MCF 10A (cell line): Measurements from ENCODE around the gene CKAP2. TPM values are rescaled to one million over a fixed set of nuclear protein-coding genes. Genes with fewer than 3 reads are reported as not detected.
"Not testable (repeated sequence)": the region's sequence is repeated elsewhere in the genome, so short reads cannot be mapped to it uniquely, and the experiment has no call there.

Source experiments
- Bru-seq: library from RNA; stranded (reverse); fragments of 400-500 nt; gene quantifications from one replicate; lab custom pipeline; 2021; lab: Mats Ljungman, UMichigan
- BruChase-seq, 2 experiments: library from RNA; stranded (reverse); fragments of 400-500 nt; gene quantifications; one replicate each; lab custom pipeline; 2021; lab: Mats Ljungman, UMichigan
- BruUV-seq: library from RNA; stranded (reverse); fragments of 400-500 nt; replicated peaks from 2 replicates; lab custom pipeline; 2021; lab: Mats Ljungman, UMichigan
- CTCF ChIA-PET: fragments of 300-600 bp; sonication (Branson Sonifier 250); formaldehyde crosslinking; extraction: SDS; loops from one replicate; lab custom pipeline; 2021; ENCODE audit warnings: antibody characterized with exemption, inconsistent platforms; lab: Yijun Ruan, JAX
- POLR2A ChIA-PET: fragments of 300-600, 350-650 bp; sonication (Branson Sonifier 250); formaldehyde crosslinking; extraction: SDS; loops from one replicate; lab custom pipeline; 2020; ENCODE audit warnings: antibody characterized with exemption, inconsistent platforms; lab: Yijun Ruan, JAX
- DNase-seq: peaks from one replicate; pipeline ENCODE4 v3.0.0-alpha.2; 2018; ENCODE audit not compliant: unreplicated experiment
- H3K27ac Mint-ChIP-seq: one replicate; pipeline ENCODE4 v1.8.0; 2022; ENCODE audit warnings: mild to moderate bottlenecking, low read depth, mixed read lengths; ENCODE audit not compliant: unreplicated experiment
- H3K27me3 Mint-ChIP-seq: one replicate; pipeline ENCODE4 v1.8.0; 2022; ENCODE audit warnings: mixed read lengths; ENCODE audit not compliant: insufficient read depth, unreplicated experiment
- H3K36me3 Mint-ChIP-seq: one replicate; pipeline ENCODE4 v1.8.0; 2022; ENCODE audit warnings: mild to moderate bottlenecking, moderate library complexity, mixed read lengths; ENCODE audit not compliant: insufficient read depth, unreplicated experiment
- H3K4me1 Mint-ChIP-seq: one replicate; pipeline ENCODE4 v1.8.0; 2022; ENCODE audit warnings: mixed read lengths; ENCODE audit not compliant: insufficient read depth, unreplicated experiment
- H3K4me3 Mint-ChIP-seq: one replicate; pipeline ENCODE4 v1.8.0; 2022; ENCODE audit warnings: mild to moderate bottlenecking, moderate library complexity, mixed read lengths; ENCODE audit not compliant: unreplicated experiment
- H3K9me3 Mint-ChIP-seq: one replicate; pipeline ENCODE4 v1.8.0; 2022; ENCODE audit warnings: mixed read lengths; ENCODE audit not compliant: unreplicated experiment
- CTCF ChIP-seq: fragments of 200-600 bp; IDR thresholded peaks from one replicate; pipeline ENCODE4 v1.8.0; 2022; ENCODE audit warnings: antibody characterized with exemption, mild to moderate bottlenecking; ENCODE audit not compliant: unreplicated experiment
- intact Hi-C: fragments of 100-400 bp; cut with micrococcal nuclease; formaldehyde crosslinking; loops from 2 replicates; pipeline ENCODE4 v1.14.1; 2022
- long read RNA-seq: library from polyadenylated mRNA; stranded (forward); transcript quantifications from one replicate; pipeline ENCODE4 v2.0.0, GENCODE V29; 2022
- total RNA-seq: library from RNA; stranded (reverse); gene quantifications from 2 replicates; pipeline ENCODE4 v1.2.3, GENCODE V29; 2022

Gene CKAP2
- total RNA-seq (37.9 and 50.7 TPM in 2 replicates), Bru-seq, nascent RNA (percentile 80 among the genes with signal in this experiment), BruChase-seq, experiment 1, labeled RNA remaining after a 6-hour chase (percentile 87 among the genes with signal in this experiment), BruChase-seq, experiment 2, labeled RNA remaining after a 2-hour chase (percentile 88 among the genes with signal in this experiment)
- long read RNA-seq, transcript CKAP2-202 (6 exons, 1,972 nt): minor isoform, 5 of 133 reads
- long read RNA-seq, transcript CKAP2-203 (9 exons, 3,629 nt): minor isoform, 23 of 133 reads
- long read RNA-seq, transcript CKAP2-201 (9 exons, 3,375 nt): major isoform, 81 of 133 reads
- long read RNA-seq, partial matches to known transcripts: 9 of 133 reads
- long read RNA-seq, other reads (novel, unspliced or antisense): 14 of 133 reads

- no peaks in the 10 kb centered on the region for H3K27me3 Mint-ChIP-seq
- peak within 1 kb of the TSS; percentile 87 for H3K4me3 Mint-ChIP-seq
- intact Hi-C loops: loop anchor here (5.0 to 10.0 kb wide), 4 partner anchors 160 to 453 kb away; no protein-coding TSS in a partner anchor
- H3K36me3 Mint-ChIP-seq: peaks cover 10% of the 10 kb centered on the region
- BruUV-seq: TSS peak; percentile 72
- peak within 1 kb of the TSS; percentile 93 for H3K27ac Mint-ChIP-seq
- H3K9me3 Mint-ChIP-seq: no peaks in the 10 kb centered on the region
- DNase-seq: peak; percentile 95
- TF ChIP-seq CTCF: no peak
- POLR2A ChIA-PET: interaction anchor here (1.0 to 6.0 kb wide), 13 partner anchors 12 to 198 kb away, joined by 3 to 82 read pairs (median 6); partner anchors contain the start of gene SUGT1
- CTCF ChIA-PET: interaction anchor here (1.1 kb wide), 1 partner anchor 147 kb away, joined by 3 read pairs; no protein-coding TSS in a partner anchor
- H3K4me1 Mint-ChIP-seq: peaks cover 12% of the 10 kb centered on the region
Measured at GRCh38 chr13:52454820-52455676, at the start of gene CKAP2. TSS of gene CKAP2 (plus strand) at chr13:52455478. CDS start at chr13:52455557, 79 bp downstream.

GRCh38 chr13:52405767-52406494, 49.3 kb upstream of the CKAP2 start, which contains the start of gene THSD1:
TSS of gene THSD1 (minus strand) at chr13:52406172. CDS start at chr13:52402600, 3,572 bp downstream.
- CTCF ChIA-PET: interaction anchor here (0.6 to 2.4 kb wide), 7 partner anchors 11 to 1119 kb away, joined by 3 to 27 read pairs (median 4); partner anchors contain the start of gene VPS36
- Mint-ChIP-seq H3K4me3 (peak within 1 kb of the TSS; percentile 86), H3K9me3 (no peaks in the 10 kb centered on the region), H3K27me3 (no peaks in the 10 kb centered on the region), H3K36me3 (peaks cover 30% of the 10 kb centered on the region), H3K27ac (peak within 1 kb of the TSS; percentile 82), H3K4me1 (peaks cover 10% of the 10 kb centered on the region)
- no TSS peak for BruUV-seq
- peak; percentile 44 for DNase-seq
- intact Hi-C loops: loop anchor here (2.0 kb wide), 2 partner anchors 45 to 57 kb away; partner anchors contain the start of gene VPS36
- POLR2A ChIA-PET: interaction anchor here (0.7 to 5.3 kb wide), 12 partner anchors 10 to 246 kb away, joined by 3 to 52 read pairs (median 6); partner anchors contain the start of genes SUGT1 and VPS36
- no peak for TF ChIP-seq CTCF

- ChIA-PET POLR2A (interaction anchor here (0.6 to 5.3 kb wide), 5 partner anchors 9 to 63 kb away, joined by 4 to 52 read pairs (median 20); partner anchors contain the start of gene VPS36), CTCF (interaction anchor here (1.3 to 2.3 kb wide), 2 partner anchors 44 to 63 kb away, joined by 6 to 8 read pairs; partner anchors contain the start of gene VPS36)
- Mint-ChIP-seq H3K27me3 (no peaks in the 10 kb centered on the region), H3K27ac (peak overlapping the region; percentile 82), H3K4me1 (peaks cover 11% of the 10 kb centered on the region), H3K36me3 (peaks cover 36% of the 10 kb centered on the region), H3K9me3 (no peaks in the 10 kb centered on the region), H3K4me3 (peak overlapping the region; percentile 86)
- TF ChIP-seq CTCF: no peak
- intact Hi-C loops: no loop called here
- DNase-seq: no peak
- BruUV-seq: TSS peak; percentile 27
Measured at GRCh38 chr13:52406629-52407028, 48.6 kb upstream of the CKAP2 start.

GRCh38 chr13:52407436-52407835, 47.8 kb upstream of the CKAP2 start:
- CTCF ChIA-PET: interaction anchor here (1.0 to 2.3 kb wide), 4 partner anchors 10 to 64 kb away, joined by 3 to 8 read pairs (median 6); partner anchors contain the start of gene VPS36

GRCh38 chr13:52408071-52408658, 47.1 kb upstream of the CKAP2 start:
- Mint-ChIP-seq H3K36me3 (peaks cover 38% of the 10 kb centered on the region), H3K4me1 (peaks cover 18% of the 10 kb centered on the region)
- POLR2A ChIA-PET: interaction anchor here (0.7 to 5.3 kb wide), 5 partner anchors 8 to 617 kb away, joined by 3 to 52 read pairs (median 3); no protein-coding TSS in a partner anchor
- CTCF ChIA-PET: interaction anchor here (0.7 to 2.3 kb wide), 6 partner anchors 9 to 65 kb away, joined by 3 to 8 read pairs (median 4); partner anchors contain the start of gene VPS36
- H3K9me3 Mint-ChIP-seq, H3K4me3 Mint-ChIP-seq, H3K27me3 Mint-ChIP-seq, BruUV-seq, H3K27ac Mint-ChIP-seq, DNase-seq, intact Hi-C loops: not testable (repeated sequence)

More at GRCh38 chr13:52407436-52407835, 47.8 kb upstream of the CKAP2 start:
- BruUV-seq, H3K4me3 Mint-ChIP-seq, H3K9me3 Mint-ChIP-seq, H3K27me3 Mint-ChIP-seq, DNase-seq, H3K27ac Mint-ChIP-seq, intact Hi-C loops: not testable (repeated sequence)
- POLR2A ChIA-PET: interaction anchor here (0.8 to 5.3 kb wide), 4 partner anchors 8 to 59 kb away, joined by 3 to 52 read pairs (median 12); no protein-coding TSS in a partner anchor
- peaks cover 19% of the 10 kb centered on the region for H3K4me1 Mint-ChIP-seq
- H3K36me3 Mint-ChIP-seq: peaks cover 42% of the 10 kb centered on the region
